Esophagus (tissue), 2 donors: ENCODE measurements around the gene LGALS8. TPM values are rescaled to one million over a fixed set of nuclear protein-coding genes. Genes with fewer than 3 reads are reported as not detected.
A peak's percentile ranks its signal among the peaks of the same experiment; 100 is the strongest.

Source experiments
- H3K27ac ChIP-seq, 2 donors: one replicate each; pipeline ENCODE4 v1.5.1; 2013; ENCODE audit warnings: low read depth in 2 of 2, mild to moderate bottlenecking in 2 of 2, inconsistent platforms in 1 of 2, low read length in 1 of 2, moderate library complexity in 1 of 2
- H3K27me3 ChIP-seq, 2 donors: one replicate each; pipeline ENCODE4 v1.6.1; 2013; ENCODE audit warnings: low read length in 2 of 2, control low read depth in 1 of 2, mild to moderate bottlenecking in 1 of 2; ENCODE audit not compliant: insufficient read depth in 2 of 2, control insufficient read depth in 1 of 2
- H3K36me3 ChIP-seq, 2 donors: one replicate each; pipeline ENCODE4 v1.6.1; 2013; ENCODE audit warnings: low read length in 1 of 2; ENCODE audit not compliant: control insufficient read depth in 2 of 2, insufficient read depth in 2 of 2
- H3K4me1 ChIP-seq, 2 donors: one replicate each; pipeline ENCODE4 v1.6.1; 2013; ENCODE audit warnings: low read length in 1 of 2; ENCODE audit not compliant: control insufficient read depth in 2 of 2, insufficient read depth in 2 of 2
- H3K4me3 ChIP-seq, 2 donors: one replicate each; pipeline ENCODE4 v1.5.1; 2013; ENCODE audit warnings: low read length in 2 of 2, mild to moderate bottlenecking in 2 of 2, low read depth in 1 of 2, moderate library complexity in 1 of 2
- H3K9me3 ChIP-seq, 2 donors: one replicate each; pipeline ENCODE4 v1.6.1; 2013; ENCODE audit warnings: mild to moderate bottlenecking in 2 of 2, low read depth in 1 of 2, low read length in 1 of 2, moderate library complexity in 1 of 2; ENCODE audit not compliant: control insufficient read depth in 2 of 2, insufficient read depth in 1 of 2
- WGBS, 2 donors: extraction: QIAGEN DNeasy Blood & Tissue Kit; methylation state at CpG; one replicate each; pipeline ENCODE4 v1.1.7; 2013; 5-methylcytosine and 5-hydroxymethylcytosine counted together
- polyA plus RNA-seq, 2 donors: library from polyadenylated mRNA; stranded (reverse); fragments of 200-250 nt; gene quantifications; one replicate each; pipeline ENCODE4 v1.2.3, GENCODE V29; 2013
- donor health status: healthy with polysubstance abuse.
- donor health status: Bipolar disorder and iron deficiency.

The LGALS8 gene
- polyA plus RNA-seq, 2 donors: 22.1 to 22.6 TPM

DNA sequence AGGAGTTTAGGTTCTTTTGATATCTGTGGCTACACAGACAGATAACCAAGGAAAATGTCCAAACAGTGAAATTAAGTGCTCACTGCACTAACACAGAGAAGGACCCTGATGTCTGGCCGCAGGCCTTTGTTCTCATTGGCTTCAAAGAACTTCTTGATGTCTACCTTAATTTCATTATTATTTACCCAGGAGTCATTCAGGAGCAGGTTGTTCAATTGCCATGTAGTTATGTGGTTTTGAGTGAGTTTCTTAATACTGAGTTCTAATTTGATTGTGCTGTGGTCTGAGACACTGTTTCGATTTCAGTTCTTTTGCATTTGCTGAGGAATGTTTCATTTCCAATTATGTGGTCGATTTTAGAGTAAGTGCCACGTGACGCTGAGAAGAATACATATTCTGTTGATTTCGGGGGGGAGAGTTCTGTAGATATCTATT, 15.2 kb upstream of the LGALS8 start:
- Histone ChIP-seq H3K4me1 (no peaks in the 10 kb centered on the region), H3K27ac (no peak overlapping the region), H3K36me3 (no peaks in the 10 kb centered on the region), H3K27me3 (no peaks in the 10 kb centered on the region), H3K4me3 (no peak overlapping the region), H3K9me3 (no peaks in the 10 kb centered on the region)
- 82 to 87% methylated on average over 6 of the region's 6 CpGs for WGBS, 2 donors

- Histone ChIP-seq H3K4me3 (no peak overlapping the region), H3K27me3 (no peaks in the 10 kb centered on the region), H3K4me1 (no peaks in the 10 kb centered on the region), H3K27ac (no peak overlapping the region), H3K36me3 (no peaks in the 10 kb centered on the region), H3K9me3 (no peaks in the 10 kb centered on the region)
- 77 to 85% methylated on average over 1 of the region's 1 CpG for WGBS, 2 donors
These were observed 14.6 kb upstream of the LGALS8 start for GRCh38 chr1:236509203-236509602.

DNA sequence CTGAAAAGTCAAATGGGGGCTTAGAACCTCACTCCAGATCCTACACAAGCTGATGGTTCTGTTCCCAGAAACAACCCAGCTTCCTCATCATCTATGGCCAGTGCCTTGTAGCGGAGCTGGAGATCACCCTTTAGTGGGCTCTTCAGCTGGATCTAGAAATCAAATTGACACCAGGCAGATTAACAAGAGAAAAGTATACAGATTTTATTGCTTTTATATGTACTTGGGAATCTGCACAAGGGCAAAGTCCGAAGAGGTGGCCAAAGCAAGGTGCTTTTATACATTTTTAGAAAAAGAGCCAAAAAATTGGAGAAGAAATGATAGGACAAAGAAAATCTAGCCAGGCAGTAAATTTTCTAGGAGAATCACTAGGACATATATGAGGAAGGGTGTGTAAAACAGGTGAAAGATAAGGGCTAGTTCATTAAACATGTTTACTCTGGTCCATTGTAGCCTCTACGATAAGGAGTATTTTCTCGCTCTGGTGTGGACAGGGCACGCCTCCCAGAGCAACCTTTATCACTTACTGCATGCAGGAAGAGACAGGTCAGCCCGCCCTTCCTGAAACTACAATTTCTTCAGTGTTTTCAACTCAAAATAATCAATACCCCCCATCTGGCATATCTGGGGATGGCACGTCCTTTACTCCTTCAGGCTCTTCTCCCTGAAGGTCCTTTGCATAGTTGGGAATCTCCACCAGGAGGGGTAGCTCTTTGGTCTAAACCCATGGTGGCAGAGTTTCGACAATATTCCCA, 14.0 kb upstream of the LGALS8 start:
- H3K4me3 ChIP-seq: no peak overlapping the region
- H3K27ac ChIP-seq: no peak overlapping the region
- no peaks in the 10 kb centered on the region for H3K4me1 ChIP-seq
- no peaks in the 10 kb centered on the region for H3K27me3 ChIP-seq
- WGBS, 2 donors: 81 to 92% methylated on average over 8 of the region's 8 CpGs
- H3K9me3 ChIP-seq: no peaks in the 10 kb centered on the region
- H3K36me3 ChIP-seq: no peaks in the 10 kb centered on the region

GRCh38 chr1:236511735-236512418, 11.9 kb upstream of the LGALS8 start:
- H3K27me3 ChIP-seq: no peaks in the 10 kb centered on the region
- H3K4me1 ChIP-seq: no peaks in the 10 kb centered on the region
- no peak overlapping the region for H3K27ac ChIP-seq
- no peaks in the 10 kb centered on the region for H3K36me3 ChIP-seq
- H3K9me3 ChIP-seq: no peaks in the 10 kb centered on the region
- 83 to 92% methylated on average over 11 of the region's 11 CpGs for WGBS, 2 donors
- no peak overlapping the region for H3K4me3 ChIP-seq

GRCh38 chr1:236514703-236515442, 8.9 kb upstream of the LGALS8 start:
- WGBS, 2 donors: 53% methylated on average over 4 of the region's 4 CpGs
- Histone ChIP-seq H3K27ac (no peak overlapping the region), H3K9me3 (no peaks in the 10 kb centered on the region), H3K4me1 (no peaks in the 10 kb centered on the region), H3K36me3 (no peaks in the 10 kb centered on the region), H3K27me3 (no peaks in the 10 kb centered on the region), H3K4me3 (no peak overlapping the region)

DNA sequence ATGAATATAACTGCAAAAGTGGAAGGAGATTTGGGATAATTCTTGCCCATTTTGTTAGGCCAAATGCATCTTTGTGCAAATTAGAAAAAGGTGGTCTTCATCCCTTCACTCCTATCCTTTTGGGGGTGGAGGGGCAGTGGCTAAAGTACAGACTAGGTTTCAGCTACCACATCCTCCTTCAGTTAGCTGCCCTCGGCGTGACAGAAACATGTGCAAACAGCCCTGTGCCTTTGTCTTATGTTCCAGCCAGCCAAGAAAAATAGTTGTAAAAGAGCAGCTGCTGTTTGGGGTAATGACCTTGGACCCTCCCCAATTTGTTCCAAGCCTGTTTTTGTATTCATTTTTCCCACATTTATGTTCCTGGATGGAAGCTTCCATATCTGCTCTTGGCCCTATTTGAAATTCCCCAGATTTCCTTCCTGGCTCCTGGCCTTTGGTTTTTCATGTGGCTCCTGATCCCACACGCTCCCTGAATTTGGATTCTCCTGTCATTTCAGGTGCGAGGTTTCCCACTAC, 8.3 kb upstream of the LGALS8 start:
- H3K27me3 ChIP-seq: no peaks in the 10 kb centered on the region
- H3K27ac ChIP-seq: peak overlapping the region in 1 of 2 donors; percentile 34
- H3K36me3 ChIP-seq: no peaks in the 10 kb centered on the region
- H3K4me1 ChIP-seq: no peaks in the 10 kb centered on the region
- 38 to 42% methylated on average over 4 of the region's 4 CpGs for WGBS, 2 donors
- H3K9me3 ChIP-seq: no peaks in the 10 kb centered on the region
- no peak overlapping the region for H3K4me3 ChIP-seq

DNA sequence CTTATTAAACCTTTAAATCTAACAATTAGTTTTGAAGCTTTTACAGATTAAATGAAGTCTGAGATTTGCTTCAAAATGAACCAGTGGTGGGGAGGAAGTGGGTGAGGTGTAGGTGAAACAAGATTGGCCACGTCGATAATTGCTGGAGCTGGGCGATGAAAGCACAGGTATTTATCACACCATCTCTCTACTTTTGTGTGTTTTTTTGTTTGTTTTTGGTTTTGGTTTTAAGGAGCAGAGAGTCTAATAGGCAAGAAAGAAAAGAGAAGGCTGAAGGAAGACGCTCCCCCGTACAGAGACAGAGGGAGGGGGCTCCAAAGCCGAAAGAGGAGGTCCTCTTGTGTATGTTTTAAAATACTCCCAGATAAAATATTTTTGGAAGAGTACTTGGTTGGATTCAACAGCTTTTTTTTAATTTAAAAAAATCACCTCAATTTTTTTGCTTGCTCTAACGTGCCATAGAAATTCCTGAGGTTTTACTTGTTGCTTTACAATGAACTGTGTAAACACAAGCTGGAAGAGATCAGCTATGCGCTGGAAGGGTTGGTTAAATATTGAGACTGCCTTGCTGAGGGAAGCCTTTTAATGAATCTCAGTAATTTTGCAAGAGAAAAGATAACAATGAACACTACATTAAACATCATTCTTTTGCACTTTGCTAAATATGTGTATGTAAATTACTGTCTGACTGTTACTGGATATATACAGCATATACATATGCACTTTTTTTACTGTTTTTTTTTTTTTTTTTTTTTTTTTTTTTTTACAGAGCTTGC, 6.7 kb upstream of the LGALS8 start:
- H3K9me3 ChIP-seq: no peaks in the 10 kb centered on the region
- no peaks in the 10 kb centered on the region for H3K27me3 ChIP-seq
- peak overlapping the region in 1 of 2 donors; percentile 45 for H3K27ac ChIP-seq
- no peak overlapping the region for H3K4me3 ChIP-seq
- WGBS, 2 donors: 26 to 33% methylated on average over 8 of the region's 8 CpGs
- no peaks in the 10 kb centered on the region for H3K36me3 ChIP-seq
- no peaks in the 10 kb centered on the region for H3K4me1 ChIP-seq

- no peak overlapping the region for H3K4me3 ChIP-seq
- H3K27me3 ChIP-seq: no peaks in the 10 kb centered on the region
- WGBS, 2 donors: 79 to 85% methylated on average over 5 of the region's 5 CpGs
- H3K9me3 ChIP-seq: no peaks in the 10 kb centered on the region
- no peaks in the 10 kb centered on the region for H3K36me3 ChIP-seq
- no peaks in the 10 kb centered on the region for H3K4me1 ChIP-seq
- H3K27ac ChIP-seq: no peak overlapping the region
These were observed 5.5 kb upstream of the LGALS8 start for GRCh38 chr1:236518322-236518721.

DNA sequence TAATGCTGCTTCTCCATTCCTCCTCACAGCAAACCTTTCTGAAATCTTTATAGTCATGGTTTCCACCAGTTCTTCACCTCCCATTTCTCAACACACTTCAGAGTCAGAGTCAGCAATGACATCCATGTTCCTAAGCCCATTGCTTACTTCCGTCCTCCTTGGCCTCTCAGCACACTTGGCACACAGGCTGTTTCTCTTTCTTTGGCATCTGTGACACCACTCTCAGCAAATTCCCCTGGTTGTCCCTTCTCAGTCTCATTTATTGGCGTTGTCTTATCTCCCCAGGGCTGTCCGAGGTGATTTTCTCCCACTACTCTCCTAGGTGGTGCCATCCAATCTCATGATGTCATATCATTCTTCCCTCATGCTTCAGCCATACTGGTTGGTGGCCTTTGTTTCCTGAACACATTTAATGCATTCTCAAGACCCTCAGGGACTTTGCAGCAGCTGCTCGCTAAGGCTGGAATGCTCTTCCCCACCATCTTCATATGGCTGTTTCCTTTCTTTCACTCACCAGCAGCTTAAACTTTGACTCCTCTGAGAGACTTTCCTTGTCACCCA, 3.3 kb upstream of the LGALS8 start:
- no peaks in the 10 kb centered on the region for H3K9me3 ChIP-seq
- no peaks in the 10 kb centered on the region for H3K27me3 ChIP-seq
- H3K36me3 ChIP-seq: no peaks in the 10 kb centered on the region
- 80 to 81% methylated on average over 4 of the region's 4 CpGs for WGBS, 2 donors
- H3K4me3 ChIP-seq: no peak overlapping the region
- H3K4me1 ChIP-seq: no peaks in the 10 kb centered on the region
- no peak overlapping the region for H3K27ac ChIP-seq
